ENCODE data around the gene PLXNA4.

GRCh38 chr7:132250480-132251326 is 325.6 kb downstream of the PLXNA4 start:
- TF ChIP-seq NCOA2 (IDR thresholded peaks at IDR 0.05; ENCODE audit: partially characterized antibody in 2 of 2) (no peak), POU5F1 (IDR thresholded peaks at IDR 0.05; ENCODE audit: borderline replicate concordance, low read depth, low read length, partially characterized antibody) (no peak), SIN3A (IDR thresholded peaks at IDR 0.05; ENCODE audit: borderline replicate concordance in 2 of 2, control insufficient read depth in 1 of 2, low read depth in 2 of 2, low read length in 2 of 2) (no peak), CTCF (IDR thresholded peaks at IDR 0.05 in 2 of 3, conservative IDR thresholded peaks at IDR 0.05 in 1 of 3; ENCODE audit: insufficient read depth in 2 of 3, low read depth in 1 of 3, low read length in 3 of 3) (no peak), ZNF561 (CRISPR knock-in tag; conservative IDR thresholded peaks at IDR 0.05) (no peak)
- TF ChIP-seq, protein P1, sequence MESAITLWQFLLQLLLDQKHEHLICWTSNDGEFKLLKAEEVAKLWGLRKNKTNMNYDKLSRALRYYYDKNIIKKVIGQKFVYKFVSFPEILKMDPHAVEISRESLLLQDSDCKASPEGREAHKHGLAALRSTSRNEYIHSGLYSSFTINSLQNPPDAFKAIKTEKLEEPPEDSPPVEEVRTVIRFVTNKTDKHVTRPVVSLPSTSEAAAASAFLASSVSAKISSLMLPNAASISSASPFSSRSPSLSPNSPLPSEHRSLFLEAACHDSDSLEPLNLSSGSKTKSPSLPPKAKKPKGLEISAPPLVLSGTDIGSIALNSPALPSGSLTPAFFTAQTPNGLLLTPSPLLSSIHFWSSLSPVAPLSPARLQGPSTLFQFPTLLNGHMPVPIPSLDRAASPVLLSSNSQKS (CRISPR knock-in tag; IDR thresholded peaks at IDR 0.05), result no peak
